ENCODE measurements around the gene IL4R.

The IL4R gene

DNA sequence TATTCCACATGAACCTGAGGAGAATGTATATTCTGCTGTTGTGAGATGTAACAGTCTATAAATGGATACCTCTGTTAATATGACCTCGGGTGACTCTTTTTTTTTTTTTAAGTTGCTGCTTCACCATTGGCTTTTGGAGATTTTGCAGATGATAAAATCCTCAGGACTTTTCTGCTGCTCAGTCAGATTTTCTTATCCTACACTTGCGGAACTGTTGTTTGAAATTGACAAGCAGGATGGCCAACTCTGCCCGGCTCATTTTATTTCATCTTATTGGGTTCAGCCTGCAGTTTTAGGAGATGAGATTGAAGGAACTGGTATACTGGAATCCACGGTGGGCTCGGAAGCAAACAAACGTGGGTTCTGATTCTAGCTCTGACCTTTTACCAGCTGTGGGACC, 19.3 kb downstream of the IL4R start:
- no peak for DNase-seq

DNA sequence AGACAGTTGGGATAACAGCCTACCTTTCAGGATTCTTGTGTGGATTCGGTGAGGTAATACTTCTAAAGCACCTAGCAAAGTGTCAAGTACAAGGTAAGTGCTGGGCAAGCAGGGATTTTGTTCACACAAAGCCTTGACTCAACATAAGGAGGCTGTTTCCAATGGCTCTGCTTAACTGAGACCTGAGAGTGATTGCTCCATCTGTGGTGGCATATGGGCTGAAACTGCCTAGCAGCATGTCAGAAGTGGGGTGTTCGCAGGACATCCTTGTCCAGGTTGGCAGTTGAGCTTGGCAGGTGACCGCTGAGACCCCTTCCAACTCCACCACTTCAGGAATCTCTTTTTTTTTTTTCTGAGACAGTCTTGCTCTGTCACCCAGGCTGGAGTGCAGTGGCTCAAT, 19.8 kb downstream of the IL4R start:
- DNase-seq = no peak

GRCh38 chr16:27334192-27334764, 20.5 kb downstream of the IL4R start:
- no peak for DNase-seq

- no peak for DNase-seq
These were observed 21.1 kb downstream of the IL4R start for GRCh38 chr16:27334838-27335237.

DNA sequence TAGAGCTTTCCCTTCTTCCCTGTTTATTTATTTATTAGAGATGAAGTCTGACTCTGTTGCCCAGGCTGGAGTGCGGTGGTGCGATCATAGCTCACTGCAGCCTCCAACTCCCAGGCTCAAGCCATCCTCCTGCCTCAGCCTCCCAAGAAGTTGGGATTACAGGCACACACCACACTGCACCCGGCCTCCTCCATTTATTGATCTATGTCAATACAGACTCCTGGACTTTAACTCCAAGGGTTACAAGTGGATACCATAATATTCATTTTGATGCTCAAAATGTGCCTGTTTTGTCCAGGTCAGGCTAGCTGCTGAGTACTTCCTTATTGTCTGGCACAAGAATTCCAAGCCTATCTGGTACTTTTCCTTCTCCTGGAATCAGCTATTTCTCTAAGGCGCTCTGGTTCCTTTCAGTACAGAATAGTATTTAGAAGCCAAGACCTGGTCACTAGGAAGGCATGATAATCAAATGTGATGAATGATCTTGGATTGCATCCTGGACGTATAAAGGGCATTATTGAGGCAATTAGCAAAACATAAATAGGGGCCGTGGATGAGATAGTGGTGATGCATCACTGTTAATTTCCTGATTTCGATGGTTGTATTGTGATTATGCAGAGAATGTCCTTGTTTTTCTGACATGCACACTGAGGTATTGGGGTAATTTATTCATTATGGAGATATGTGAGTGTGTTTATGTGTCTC, 21.7 kb downstream of the IL4R start:
- no peak for DNase-seq

- DNase-seq = no peak
These were observed 23.2 kb downstream of the IL4R start for GRCh38 chr16:27337024-27337423.

GRCh38 chr16:27339180-27339579, 25.4 kb downstream of the IL4R start:
- DNase-seq = no peak

GRCh38 chr16:27340654-27341053, 26.9 kb downstream of the IL4R start:
- DNase-seq = peak in 2 of 3 donors; percentile 17 to 30

DNA sequence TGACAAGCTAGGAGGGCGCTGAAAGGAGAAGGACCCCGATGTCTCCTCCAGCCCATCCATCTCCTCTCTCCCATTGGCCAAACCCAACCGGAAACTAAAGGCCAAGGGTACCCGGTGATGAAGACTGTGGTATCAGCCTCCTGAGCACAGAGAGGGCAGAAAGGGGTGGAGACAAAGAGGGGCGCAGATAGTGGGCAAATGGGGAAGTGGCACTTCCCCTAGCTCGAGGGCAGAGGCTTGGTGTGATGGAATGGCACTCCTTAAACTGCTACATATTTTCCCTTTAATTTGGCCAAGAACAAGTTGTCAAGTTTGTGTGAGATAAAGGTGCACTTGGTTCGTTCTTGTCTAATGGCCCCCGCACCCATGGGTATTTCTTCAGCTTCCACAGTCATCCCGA, 27.8 kb downstream of the IL4R start:
- peak in 2 of 3 donors; percentile 16 to 26 for DNase-seq

GRCh38 chr16:27341971-27342370, 28.2 kb downstream of the IL4R start:
- DNase-seq = no peak

- DNase-seq = no peak
These were observed 30.9 kb downstream of the IL4R start for GRCh38 chr16:27344721-27345120.

GRCh38 chr16:27345201-27345600, 31.4 kb downstream of the IL4R start:
- no peak for DNase-seq

- peak; percentile 78 to 89 (median 87) for DNase-seq
These were observed 33.0 kb downstream of the IL4R start for GRCh38 chr16:27346819-27347218.

DNA sequence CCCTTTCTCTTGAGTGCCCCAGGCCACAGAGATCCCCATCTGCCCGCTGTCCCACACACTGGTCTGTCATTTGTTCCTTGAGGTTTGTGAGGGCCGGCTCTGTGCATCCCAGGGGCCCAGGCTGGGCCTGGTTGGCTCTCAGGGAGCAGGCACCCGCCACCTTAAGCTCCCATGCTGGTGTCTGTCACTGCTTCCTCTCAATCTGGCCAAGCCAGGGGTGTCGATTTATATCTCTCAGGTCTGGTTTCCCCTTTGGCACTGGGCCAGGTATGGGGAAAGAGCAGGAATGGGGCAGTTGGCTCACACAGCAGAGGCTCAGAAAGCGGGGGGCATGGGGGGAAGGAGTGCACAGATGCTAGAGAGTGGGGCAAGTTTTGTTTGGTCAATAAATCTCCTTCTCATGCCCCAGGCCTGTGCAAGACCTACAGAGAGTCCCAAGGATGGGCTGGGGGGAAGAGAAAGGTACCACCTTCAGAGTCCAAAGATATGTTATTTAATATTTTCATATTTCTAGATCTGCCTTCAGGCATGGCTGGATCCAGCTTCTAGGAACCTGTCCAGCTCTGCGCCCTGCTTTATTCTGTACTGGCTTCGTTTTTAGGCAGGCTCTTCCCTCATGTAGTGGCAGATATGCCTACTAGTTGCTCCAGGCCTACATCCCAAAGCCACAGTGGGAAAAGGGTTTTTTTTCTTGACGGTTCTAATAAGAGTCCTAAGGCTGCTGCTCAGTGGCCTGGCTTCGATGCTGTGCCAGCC, 34.3 kb downstream of the IL4R start:
- no peak for DNase-seq

- no peak for DNase-seq
These were observed 35.5 kb downstream of the IL4R start for GRCh38 chr16:27349276-27349675.

GRCh38 chr16:27350006-27350405, 36.2 kb downstream of the IL4R start:
- DNase-seq = no peak

GRCh38 chr16:27351989-27352388, 38.2 kb downstream of the IL4R start:
- DNase-seq = no peak

- no peak for DNase-seq
These were observed 40.1 kb downstream of the IL4R start for GRCh38 chr16:27353853-27354252.

DNA sequence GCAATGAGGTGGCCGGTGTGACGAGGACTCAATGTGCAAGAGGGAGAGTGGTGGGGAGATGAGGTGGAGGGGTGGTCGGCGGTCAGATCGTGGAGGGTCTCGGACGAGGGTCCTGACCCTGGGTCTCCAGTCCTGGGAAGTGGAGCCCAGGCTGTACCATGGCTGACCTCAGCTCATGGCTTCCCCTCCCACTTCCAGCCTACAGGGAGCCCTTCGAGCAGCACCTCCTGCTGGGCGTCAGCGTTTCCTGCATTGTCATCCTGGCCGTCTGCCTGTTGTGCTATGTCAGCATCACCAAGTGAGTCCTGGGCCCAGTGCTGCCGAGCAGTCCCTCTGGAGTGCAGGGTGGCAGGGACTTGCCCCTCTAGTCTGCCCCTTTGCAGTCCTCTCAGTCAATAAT, 41.8 kb downstream of the IL4R start:
- peak; percentile 69 to 70 (median 69) for DNase-seq

DNA sequence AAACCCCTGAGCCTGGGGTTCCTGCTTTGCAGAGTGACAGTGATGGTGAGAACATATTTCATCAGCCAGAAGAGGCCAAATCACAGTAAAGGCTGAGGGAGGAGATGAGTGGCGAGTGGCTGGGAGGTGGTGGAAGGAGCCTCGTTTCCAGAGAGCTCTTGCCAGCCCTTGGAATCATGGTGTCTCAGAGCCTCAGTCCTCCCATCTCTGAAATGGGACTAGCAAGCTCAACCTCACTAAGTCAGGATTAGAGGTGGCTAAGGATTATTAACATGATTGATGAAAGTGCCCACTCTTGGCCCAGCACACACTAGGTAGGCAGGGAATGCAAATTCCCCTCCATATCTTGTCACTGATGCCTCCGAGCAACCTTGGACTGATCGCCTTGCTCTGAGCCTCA, 43.0 kb downstream of the IL4R start:
- no peak for DNase-seq

GRCh38 chr16:27359051-27359450, 45.3 kb downstream of the IL4R start:
- no peak for DNase-seq

- no peak for DNase-seq
These were observed 45.8 kb downstream of the IL4R start for GRCh38 chr16:27359615-27360014.

DNA sequence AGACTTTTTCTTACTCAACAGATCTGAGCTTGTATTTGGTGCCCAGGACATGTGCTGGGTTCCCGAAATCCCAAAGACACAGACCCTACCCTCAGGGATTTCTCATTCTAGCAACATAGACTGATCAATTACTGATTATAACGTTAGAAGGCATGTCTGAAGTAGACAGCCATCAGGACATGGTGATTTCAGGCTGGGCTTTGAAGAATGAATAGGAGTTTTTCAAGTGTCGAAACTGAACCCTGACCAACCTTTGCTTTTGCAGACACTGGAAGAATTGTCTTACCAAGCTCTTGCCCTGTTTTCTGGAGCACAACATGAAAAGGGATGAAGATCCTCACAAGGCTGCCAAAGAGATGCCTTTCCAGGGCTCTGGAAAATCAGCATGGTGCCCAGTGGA, 48.2 kb downstream of the IL4R start:
- DNase-seq = no peak

- no peak for DNase-seq
These were observed 48.9 kb downstream of the IL4R start for GRCh38 chr16:27362570-27363245.

Measured in suppressor macrophage treated with lipopolysaccharide for 1 hour (primary cell).